Activated CD8-positive, alpha-beta memory T cell treated with anti-CD3 and anti-CD28 coated beads for 24 hours (primary cell): ENCODE measurements around the gene KIF15.

Experiments used
- DNase-seq: peaks from one replicate; pipeline ENCODE4 v3.0.0-alpha.2; 2020

Gene KIF15

DNA sequence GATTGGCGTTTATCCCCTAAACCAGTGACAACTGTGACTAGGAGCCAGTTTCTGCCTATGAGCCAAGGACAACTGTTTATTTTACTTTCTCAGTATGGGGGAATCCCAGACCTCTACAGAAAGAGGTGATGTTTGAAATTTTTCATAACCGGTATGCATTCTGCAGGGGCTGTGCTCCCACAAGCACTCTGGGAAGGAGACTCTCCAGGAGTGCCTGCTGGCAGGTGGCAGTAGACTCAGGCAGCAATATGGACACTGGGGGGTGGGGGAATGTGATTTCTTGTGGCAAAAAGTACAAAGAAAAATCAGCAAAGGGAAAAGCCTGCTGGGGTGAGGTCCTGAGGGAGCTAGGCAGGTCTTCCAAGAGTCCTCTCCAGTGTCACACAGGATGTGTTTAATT is 118.7 kb downstream of the KIF15 start:
- no peak for DNase-seq

- DNase-seq, result no peak
Measured at GRCh38 chr3:44883213-44883955, 121.8 kb downstream of the KIF15 start.

GRCh38 chr3:44883999-44884431 is 122.4 kb downstream of the KIF15 start:
- DNase-seq, result no peak

DNA sequence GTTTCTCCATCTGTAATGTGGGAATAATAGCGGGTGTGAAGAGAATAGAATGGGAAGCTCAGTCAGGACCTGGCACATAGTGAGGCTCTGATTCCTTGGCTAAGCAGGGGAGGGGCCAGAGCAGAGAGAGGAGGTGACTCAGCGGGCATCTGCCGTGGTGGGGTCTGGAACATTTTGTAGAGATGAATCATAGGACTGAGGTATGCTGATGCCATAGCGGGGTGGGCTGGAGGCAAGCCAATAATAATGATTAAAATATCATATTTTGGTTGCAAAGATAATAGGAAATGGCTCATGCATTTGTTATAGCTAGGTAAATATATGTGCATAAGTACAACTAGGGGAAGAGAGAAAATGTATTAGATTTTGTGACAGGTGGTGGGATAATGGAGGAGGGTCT is 124.0 kb downstream of the KIF15 start:
- DNase-seq, result no peak

DNA sequence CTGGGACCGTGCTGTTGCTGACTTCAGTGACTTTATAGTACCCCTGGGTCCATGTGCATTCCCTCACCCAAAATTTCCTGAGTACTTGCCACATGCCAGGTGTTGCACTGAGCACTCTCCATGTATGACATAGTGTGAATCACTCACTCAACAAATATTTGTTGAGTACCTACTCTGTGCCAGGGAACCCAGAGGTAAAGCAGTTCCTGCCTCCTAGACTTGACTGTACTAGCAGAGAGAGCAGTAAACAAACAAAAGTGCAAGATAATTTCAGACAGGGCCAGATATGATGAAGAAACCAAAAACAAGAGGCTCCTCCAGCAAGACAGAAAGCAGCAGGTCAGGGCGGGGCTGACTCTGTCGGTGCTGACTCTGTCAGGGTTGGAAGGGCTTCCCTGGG is 125.0 kb downstream of the KIF15 start:
- DNase-seq, result no peak

DNA sequence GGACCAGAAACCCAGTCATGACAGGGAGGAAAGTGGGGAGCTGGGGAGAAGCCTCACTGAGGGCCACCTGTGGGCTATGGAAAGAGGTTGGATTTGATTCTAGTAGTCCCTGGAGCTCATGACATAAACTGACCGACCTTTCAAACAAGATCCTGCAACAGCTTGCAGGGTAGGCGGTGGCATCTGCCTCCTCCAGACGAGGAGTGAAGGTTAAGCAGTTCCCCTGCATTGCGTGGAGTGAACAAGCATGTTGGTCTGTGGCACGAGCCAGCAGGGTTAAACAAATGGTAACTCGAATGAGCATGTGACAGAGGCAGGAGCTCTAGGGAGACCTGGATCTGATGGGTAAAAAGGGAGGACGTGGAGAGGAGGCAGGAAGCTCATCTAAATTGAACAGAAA is 125.5 kb downstream of the KIF15 start:
- DNase-seq, result no peak

GRCh38 chr3:44890258-44890657 is 128.7 kb downstream of the KIF15 start:
- DNase-seq, result no peak

- DNase-seq, result no peak
Measured at GRCh38 chr3:44890852-44891251, 129.3 kb downstream of the KIF15 start.

GRCh38 chr3:44892689-44893088 is 131.1 kb downstream of the KIF15 start:
- DNase-seq, result no peak

DNA sequence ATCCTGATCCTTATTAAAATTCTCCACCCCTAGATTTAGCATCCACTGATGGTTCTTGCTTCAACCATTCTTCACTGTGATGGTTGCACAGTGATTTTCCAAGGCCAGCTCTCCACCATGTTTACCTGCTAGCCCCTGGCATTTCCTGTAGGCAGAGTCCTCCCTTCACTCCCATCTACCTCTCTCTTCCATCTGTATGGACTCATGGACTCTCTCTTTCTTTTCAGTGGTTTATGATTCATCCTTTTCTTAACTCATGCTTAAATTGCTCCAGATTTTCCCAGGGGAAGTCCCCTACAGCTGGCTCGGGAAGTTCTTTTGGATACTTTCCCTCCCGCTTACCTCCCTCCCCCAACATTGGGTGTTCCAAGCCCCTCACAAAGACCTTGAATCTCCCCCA is 131.5 kb downstream of the KIF15 start:
- no peak for DNase-seq

DNA sequence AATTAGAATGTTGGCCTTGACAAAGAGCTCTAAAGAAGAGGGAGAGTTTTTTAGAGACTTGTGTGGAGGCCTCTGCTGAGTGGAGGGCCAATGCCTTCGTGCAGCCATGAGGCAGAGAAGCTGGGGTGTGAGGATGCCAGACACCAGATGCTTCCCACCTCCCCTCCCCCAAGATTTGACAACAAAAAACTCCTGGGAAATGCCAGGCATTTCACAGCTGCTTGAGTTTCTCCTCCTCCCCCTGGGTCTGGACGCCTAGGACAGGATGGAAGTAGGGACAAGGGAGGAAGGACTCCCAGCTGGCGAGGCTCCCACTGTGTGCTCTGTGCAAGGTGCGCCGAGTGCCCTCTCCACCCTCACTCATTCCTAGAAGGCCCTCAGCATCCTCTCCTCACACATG is 132.9 kb downstream of the KIF15 start:
- no peak for DNase-seq

- DNase-seq, result no peak
Measured at GRCh38 chr3:44896440-44896839, 134.8 kb downstream of the KIF15 start.

- DNase-seq, result no peak
Measured at GRCh38 chr3:44899683-44900367, 138.2 kb downstream of the KIF15 start.

GRCh38 chr3:44902628-44903027 is 141.0 kb downstream of the KIF15 start:
- DNase-seq, result no peak
